Endothelial cell of umbilical vein (primary cell): ENCODE results near the gene VSIG10.

Source experiments
- CTCF ChIP-seq, 2 donors: IDR thresholded peaks; 1 replicate in 1 of 2; 2 replicates in 1 of 2; pipeline ENCODE4 v1.5.1; 2011; ENCODE audit warnings: low read length in 2 of 2, mild to moderate bottlenecking in 2 of 2, moderate library complexity in 2 of 2, control low read depth in 1 of 2, inconsistent platforms in 1 of 2, low read depth in 1 of 2; ENCODE audit not compliant: insufficient read depth in 1 of 2; ENCODE audit errors: extremely low read depth in 1 of 2
- EZH2 ChIP-seq: IDR thresholded peaks from 2 replicates; pipeline ENCODE4 v1.6.1; 2012; ENCODE audit warnings: borderline replicate concordance, low read depth, mild to moderate bottlenecking, moderate library complexity, low read length, inconsistent platforms; ENCODE audit not compliant: severe bottlenecking
- GATA2 ChIP-seq: IDR thresholded peaks from 2 replicates; pipeline ENCODE4 v1.7.0; 2011; ENCODE audit warnings: low read depth, mild to moderate bottlenecking, moderate library complexity, mixed read lengths, low read length; ENCODE audit not compliant: insufficient read length, insufficient read depth
- JUN ChIP-seq: IDR thresholded peaks from 2 replicates; pipeline ENCODE4 v1.6.1; 2011; ENCODE audit warnings: borderline replicate concordance, low read depth; ENCODE audit not compliant: insufficient read length, insufficient read depth
- MAX ChIP-seq: IDR thresholded peaks from 2 replicates; pipeline ENCODE4 v1.6.1; 2011; ENCODE audit not compliant: insufficient read depth, insufficient read length
- POLR2A ChIP-seq: IDR thresholded peaks from 2 replicates; pipeline ENCODE4 v1.6.1; 2012; ENCODE audit warnings: low read depth, mild to moderate bottlenecking, control low read depth, low read length
- POLR2AphosphoS5 ChIP-seq: IDR thresholded peaks from 2 replicates; pipeline ENCODE4 v1.6.1; 2012; ENCODE audit warnings: low read depth, mild to moderate bottlenecking, control low read depth, low read length, moderate library complexity; ENCODE audit not compliant: insufficient read depth

DNA sequence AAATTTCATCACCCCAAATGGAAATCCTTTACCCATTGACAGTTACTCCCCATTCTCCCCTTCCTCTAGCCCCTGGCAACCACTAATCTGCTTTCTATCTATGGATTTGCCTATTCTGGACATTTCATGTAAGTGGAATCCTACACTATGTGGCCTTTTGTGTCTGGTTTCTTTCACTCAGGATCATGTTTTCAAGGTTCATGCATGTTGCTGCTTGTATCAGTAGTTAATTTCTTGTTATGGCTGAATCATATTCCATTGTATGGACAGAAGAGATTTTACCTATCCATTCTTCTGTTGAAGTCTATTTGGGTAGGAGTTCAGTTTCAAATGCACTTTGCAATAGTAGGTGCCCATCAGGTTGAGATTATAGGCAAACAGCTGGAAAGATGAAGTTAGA, 85.9 kb downstream of the VSIG10 start:
- TF ChIP-seq CTCF (IDR thresholded peaks at IDR 0.05; ENCODE audit: extremely low read depth in 1 of 2, insufficient read depth in 1 of 2, low read depth in 1 of 2, low read length in 2 of 2) (no peak), POLR2A (no peak), JUN (no peak), POLR2AphosphoS5 (no peak), EZH2 (no peak), MAX (no peak), GATA2 (no peak)
